Glomerular endothelial cell (primary cell): Measurements from ENCODE around the gene ARSG. TPM values are rescaled to one million over a fixed set of nuclear protein-coding genes. Genes with fewer than 3 reads are reported as not detected.

ENCODE experiments used
- DNase-seq: peaks from one replicate; pipeline ENCODE4 v3.0.0-alpha.2; 2011; ENCODE audit warnings: low read depth, low spot score; ENCODE audit errors: extremely low read depth
- total RNA-seq: library from RNA; depleted of rRNA; stranded (reverse); fragments of >200 nt; gene quantifications from 2 replicates; pipeline ENCODE4 v1.2.3, GENCODE V29; 2015

ARSG gene
- total RNA-seq, 1 donor from 2014 or later: 6.1 TPM

DNA sequence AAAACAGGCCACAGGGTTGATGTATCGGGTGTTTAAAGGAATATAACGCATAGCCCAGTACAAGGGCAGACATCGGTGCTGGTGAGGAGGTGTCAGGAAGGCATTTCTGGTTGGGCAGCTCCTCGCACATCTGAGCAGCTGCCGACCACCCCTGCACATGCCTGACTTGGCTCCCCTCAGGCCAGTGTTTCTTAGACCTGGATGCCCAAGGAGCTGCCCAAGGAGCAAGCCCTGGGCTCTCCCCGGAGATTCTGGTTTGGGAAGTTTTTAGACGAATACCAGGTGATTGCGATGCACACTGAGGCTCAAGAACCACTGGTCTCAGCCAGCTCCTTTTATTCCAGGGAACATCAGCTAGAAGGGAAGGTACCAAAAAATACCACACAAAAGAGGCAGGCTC lies 154.4 kb downstream of the ARSG start:
- no peak for DNase-seq

DNA sequence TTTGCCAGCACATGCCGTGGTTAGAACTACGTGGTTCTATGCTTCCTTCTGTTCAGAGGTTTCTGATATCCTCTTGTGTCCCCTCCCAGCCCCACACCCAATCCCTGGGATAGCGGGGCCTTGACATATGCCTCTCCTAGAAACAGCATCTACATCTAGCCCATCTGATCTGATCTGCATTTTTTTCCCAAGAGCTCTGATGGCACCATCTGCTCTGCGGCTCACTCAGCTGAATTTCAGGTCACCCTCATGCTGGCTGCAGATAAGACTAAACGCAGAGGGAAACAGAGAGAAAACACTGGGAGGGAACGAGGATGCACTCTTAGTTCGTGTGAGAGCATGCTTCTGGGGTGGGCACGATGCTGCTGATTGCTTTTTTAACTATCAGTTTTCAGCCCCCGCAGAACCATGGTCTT lies 155.3 kb downstream of the ARSG start:
- no peak for DNase-seq

DNA sequence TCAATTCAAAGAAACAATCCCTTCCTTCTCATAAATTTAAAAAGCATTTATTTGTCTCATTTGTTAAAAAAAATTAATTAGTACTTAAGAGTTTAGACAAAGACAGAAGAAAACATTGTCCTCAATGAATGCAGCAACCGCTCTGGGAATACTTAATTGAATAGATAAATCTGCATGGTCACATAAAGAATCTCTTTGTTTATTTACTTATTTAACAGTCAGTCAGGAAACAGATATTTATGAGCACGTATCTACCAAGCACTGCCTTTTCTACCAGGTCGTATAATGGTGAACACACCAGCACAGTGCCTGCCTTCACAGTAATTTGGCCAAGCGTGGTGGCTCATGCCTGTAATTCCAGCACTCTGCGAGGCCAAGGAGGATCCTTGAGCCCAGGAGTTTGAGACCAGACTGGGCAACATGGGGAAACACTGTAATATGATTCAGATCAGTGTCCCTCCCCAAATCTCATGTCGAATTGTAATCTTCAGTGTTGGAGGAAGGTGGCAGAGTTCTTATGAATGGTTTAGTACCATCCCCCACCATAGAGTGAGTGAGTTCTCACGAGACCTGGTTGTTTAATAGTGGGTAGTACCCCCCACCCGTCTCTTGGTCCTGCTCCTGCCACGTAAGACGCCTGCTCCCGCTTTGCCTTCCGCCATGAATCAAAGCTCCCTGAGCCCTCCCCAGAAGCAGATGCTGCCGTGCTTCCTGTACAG lies 157.9 kb downstream of the ARSG start:
- no peak for DNase-seq

DNA sequence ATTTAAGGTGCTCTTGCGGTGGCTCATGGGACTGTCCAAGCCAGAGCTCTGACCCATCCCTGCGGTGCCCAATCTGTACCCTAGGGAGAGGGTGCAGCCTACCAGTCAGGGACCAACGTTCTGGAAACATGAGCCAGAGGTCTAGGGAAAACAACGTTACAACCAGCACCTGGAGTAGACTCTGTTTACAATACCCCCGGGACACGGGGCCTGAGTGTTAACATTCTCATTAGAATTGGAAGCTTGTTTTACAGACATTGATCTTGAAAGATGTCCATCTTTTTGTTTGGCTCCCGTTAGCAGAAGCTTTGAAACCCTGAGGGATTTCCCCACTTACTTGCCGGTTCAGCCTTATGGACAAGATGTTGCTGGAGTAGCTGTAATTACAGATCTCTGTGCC lies 159.1 kb downstream of the ARSG start:
- DNase-seq: no peak

DNA sequence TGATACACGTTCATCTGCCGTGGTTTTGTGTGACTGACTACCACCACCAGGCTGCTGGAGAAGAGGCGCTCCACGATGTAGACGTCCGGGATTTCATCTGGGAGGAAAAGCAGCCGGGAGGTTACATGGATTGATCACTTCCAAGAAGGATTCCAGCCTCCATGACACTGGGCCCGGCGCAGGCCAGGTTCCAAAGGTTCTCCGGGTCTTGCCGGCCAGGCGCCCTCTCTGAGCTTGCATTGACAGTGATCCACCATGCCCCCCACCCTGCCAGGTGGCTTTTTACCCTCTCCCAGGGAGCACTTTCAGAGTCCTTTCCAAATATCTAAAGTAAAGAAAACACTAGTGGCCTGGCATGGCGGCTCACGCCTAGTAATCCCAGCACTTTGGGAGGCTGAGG lies 159.5 kb downstream of the ARSG start:
- no peak for DNase-seq

DNA sequence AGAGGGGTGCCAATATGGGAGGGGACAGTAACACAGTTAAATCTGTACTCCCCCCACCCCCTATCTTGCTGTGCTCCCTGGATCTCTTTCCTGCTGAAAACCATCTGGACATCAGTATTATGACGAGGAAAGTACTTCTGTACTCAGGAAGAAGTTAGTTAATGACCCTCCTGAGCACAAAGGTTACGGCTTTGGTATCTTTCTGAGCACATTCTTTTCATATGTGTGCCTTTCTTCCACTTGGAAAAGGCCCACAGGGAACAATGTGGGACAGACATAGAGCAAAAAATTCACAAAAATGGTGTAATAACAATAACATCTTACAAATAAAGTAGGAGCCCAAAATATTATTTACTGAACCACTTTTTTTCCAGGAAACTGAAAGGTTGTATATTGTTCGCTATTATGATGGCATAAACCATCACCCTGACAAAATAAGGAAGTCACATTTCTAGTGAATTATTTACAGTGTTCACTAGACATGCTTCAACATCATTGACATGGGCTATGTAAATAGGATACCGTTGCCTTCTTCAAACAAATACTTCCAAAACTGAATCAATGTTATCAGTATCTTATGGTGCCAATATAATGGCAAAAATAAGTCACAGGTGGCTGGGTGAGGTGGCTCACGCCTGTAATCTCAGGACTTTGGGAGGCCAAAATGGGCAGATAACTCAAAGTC lies 160.5 kb downstream of the ARSG start:
- no peak for DNase-seq

DNA sequence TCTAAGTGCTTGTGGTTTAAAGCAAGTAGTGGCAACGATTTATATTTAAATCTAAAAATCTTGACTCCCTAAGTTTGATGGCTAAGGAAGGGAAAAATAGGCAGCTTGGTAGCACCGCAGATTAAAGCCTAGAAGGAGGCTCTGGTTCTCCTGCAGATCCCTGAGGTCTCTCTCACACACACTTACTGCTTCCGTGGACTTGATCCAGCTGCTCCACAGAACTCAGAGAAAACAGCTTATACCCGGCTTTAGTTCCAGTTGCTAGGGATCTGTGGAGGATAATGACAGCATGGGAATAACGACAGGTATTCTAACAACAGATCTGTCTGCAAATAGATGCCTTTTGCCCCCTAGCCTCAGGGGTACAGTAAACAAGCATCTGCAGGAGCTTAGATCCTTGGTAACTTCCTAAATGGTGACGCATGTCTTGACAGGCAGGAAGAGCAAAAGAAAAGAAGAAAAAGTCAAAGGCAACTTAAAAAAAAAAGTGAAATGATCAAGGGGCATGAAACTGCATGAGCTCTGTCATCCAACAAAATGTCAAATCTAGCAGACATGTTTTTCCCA lies 161.5 kb downstream of the ARSG start:
- DNase-seq: no peak

DNA sequence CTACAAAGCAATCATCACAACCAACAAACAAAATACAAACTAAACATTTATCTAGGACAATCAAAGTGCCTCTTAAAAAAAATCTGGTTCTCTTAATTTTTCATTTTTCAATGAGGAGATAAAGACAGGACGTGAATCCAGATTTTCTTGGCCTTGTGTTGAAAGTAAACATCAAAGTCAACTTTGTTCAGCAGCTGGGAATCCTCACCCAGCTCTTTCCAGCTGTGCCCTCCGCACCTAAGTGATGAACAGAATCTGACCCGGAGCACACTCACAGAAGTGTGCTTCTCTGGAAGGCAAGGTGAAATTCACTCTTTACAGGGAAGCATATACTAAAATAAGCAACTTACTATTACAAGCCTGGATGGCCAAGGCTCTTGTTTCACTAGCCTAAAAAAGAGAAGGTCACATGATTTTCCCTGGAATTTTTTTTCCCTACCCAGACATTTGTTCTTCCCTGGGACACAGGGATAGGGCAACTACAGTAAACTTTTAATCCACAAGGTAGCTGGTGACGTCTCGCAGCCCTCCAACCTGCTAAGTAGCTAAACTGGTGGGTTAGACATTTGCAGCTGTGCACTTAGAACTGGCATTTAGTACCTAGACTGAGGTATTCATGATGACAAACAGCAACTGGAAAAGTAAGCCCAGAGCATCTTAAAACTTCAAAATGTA lies 162.8 kb downstream of the ARSG start:
- no peak for DNase-seq

DNA sequence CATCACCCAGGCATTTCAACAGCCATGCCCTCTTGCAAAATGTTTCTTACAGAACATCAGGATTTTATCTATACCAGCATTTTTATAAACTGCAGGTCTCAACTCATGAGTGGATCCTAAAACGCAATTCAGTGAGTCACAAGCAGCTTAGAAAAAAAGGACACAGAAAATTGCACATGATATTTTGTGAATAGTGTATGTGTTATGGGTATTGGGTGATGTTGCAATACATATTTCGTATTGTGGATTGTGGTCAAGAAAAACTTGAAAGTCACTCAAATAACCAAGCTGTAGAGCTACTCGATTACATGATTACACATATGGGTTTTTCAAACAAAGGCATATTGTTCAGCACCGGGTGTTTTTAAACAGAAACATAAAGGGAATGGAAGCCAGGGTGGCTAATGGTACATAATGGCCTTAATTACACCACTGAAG lies 164.6 kb downstream of the ARSG start:
- no peak for DNase-seq

DNA sequence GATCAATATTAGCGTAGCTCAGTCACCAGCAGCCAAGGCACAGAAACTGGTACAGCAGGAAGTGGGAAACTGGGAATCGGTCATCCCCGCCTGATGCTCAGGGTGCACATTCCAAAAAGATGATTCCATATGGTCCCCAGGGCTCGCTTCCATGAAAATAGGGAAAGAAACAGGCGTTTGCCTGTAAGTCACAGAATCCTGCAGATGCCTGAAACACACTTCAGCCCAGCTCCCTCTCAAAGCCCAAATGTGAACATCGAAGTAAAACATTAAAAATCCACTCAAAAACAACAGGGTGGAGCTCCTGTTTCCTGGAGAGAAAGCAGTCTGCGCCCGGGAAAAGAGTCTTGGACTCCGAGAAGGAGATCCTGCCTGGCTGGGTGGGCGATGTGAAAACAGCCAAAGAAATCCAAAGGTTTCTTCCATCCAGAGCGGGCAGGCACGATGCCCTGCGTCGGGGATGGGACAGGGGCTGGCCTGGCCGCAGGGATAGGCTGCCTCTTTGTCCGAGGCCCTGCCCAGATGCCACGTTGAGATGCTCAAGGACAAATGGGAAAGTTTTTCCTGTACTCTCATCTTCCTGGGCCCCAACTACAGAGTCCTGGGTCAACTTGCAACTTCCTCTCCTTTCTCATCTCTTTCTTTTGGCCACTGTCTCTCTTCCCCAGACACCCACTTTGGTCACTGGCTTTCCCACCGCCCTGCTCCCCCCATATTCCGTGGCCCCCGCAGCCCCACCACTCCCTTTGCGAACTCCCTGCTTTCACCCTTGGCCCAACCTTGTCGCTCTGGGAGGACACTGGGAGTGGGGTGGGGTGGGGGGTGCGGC lies 165.3 kb downstream of the ARSG start:
- no peak for DNase-seq

DNA sequence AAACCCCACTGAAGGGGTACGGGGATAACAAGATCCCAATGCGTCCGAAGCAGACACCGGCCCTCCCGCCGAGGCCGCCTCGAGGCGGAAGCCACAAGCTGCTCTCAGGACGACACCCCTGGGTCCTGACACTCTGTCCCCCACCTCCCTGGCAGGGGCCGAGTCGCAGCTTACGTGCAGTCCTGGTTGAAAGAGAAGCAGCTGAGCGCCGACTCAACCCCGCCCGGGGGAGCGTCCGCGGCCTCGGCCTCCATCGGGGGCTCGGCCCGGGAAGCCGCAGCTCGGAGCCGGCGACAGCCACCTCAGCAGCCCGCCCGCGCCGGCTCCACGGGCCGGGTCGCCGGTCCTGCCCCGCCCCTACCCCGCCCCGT lies 165.9 kb downstream of the ARSG start, which contains the start of gene WIPI1:
TSS of gene WIPI1 (minus strand) at position 329 of the 371 bp plus-strand sequence. CDS start at position 254, 75 bp downstream.
- DNase-seq: no peak

DNA sequence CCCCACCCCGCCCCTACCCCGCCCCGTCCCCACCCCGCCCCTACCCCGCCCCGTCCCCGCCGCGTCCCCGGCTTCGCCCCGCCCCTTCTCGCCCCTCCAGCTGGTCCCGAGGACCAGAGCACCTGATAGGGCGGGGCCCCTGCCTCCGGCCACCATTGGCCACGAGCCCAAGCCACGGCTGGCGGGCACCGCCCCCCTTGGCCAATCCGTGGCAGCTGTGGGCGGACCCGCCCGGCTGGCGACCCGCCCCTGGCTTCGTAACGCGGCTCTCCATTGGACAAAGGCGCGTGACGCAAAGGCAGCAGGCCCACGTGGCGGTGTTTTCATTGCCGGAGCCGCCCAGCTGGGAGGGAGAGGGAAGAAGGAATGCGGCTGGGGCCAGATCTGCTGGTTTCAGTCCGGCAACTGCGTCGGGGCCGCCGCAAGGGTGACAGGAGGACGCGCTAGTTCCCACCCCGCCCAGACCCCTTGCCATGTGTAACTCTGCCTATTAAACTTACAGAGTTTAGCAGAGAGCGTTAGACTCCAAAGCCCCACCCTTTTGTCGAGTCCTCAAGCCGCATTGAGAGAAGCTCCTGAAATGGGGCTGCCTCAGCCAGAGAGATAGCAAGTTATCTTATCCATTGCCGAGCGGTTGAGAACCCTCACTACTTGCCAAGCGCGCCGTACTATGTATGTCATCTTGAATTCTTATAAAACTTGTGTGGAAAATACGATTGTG lies 166.4 kb downstream of the ARSG start:
- peak; percentile 69 for DNase-seq

DNA sequence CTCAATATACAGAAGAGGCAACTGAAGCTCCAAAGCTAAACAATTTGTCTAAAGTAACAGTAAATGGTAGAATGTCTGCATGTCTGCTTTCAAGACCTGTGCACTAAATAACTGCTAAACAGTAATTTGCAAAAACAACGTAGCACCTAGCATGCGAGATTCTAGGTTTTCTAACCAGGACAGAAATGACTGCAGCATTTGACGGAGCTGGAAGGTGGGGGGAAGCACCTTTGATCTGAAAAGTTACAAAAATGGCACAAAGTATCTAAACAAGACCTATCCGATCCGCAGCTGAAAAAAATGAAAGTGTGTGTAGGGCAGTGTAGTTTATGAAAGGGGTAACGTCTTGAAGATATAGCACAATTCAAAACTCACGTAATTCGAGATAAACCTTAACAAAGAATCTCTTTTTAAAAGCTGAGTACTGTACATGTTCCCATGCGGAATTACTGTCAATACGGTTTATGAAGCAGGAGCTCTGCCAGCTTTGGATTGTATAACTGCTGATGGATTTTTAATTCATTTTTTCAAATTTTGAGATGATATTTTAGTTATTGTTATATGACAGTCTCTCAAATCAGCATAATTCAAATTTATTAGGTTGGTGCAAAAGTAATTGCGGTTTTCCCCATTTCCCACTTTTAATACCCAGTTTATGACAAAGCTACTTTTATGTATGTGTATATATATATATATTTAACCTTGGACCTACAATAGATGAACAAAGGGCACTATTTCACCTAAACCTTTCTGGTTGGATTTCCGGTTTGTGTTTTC lies 167.2 kb downstream of the ARSG start:
- no peak for DNase-seq

DNA sequence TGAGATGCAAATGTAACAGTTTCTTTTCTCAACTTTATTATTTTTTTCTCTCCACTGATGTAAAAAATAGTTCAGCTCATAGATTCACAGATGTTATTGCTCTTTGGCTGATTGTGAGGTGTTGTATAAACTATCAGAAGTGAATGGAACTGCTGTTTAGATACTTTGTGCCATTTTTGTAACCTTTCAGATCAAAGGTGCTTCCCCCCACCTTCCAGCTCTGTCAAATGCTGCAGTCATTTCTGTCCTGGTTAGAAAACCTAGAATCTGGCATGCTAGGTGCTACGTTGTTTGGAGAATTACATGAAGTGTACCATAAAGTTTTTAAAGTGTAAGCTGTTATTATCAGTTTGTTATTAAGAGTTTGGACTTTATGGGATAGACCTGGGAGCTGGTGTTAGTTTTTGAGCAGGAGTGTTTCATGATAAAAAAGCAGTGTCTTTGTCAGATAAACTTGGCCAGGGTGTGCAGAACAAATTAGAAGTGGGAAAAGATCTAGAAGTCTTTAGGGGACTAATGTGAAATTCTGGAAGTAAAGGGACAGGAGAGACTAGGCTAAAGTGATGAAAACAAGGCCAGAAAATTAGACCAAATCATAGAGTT lies 167.8 kb downstream of the ARSG start:
- no peak for DNase-seq

DNA sequence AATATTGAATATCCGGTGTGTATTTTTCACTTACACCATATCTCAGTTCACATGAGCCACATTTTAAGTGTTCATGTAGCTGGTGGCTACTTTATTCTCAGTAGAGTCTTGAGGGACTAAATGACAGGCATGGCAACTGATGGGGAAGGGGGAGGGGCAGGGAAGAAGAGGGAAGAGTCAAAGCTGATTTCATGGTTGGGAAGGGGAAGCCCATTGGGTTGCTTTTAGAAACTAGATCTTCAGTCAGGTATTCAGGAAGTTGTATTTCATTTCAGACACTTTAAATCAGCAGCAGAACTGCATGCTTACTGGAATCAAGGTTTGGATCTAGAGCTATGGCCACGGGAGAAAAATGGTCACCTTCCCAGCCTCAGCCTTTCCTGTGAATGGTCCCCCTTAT lies 168.9 kb downstream of the ARSG start:
- no peak for DNase-seq

DNA sequence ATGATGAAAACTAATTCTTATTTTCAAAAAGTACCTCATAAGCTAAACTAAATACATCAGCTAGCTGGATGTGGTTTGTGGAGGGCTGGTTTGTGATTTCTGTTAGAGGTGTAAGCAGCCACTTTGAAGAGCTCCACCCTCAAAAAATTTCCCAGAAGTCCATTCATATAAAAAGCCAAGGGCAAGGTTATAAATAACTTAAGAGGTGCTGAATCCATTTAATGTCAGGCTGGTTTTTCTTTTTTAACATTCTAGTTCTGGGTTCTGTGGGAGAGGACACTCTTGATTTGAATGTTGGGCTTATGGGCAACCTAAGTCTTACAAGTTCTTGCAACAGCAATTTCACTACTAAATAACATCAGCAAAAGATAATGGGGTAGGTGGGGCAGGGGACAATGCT lies 169.4 kb downstream of the ARSG start:
- no peak for DNase-seq

DNA sequence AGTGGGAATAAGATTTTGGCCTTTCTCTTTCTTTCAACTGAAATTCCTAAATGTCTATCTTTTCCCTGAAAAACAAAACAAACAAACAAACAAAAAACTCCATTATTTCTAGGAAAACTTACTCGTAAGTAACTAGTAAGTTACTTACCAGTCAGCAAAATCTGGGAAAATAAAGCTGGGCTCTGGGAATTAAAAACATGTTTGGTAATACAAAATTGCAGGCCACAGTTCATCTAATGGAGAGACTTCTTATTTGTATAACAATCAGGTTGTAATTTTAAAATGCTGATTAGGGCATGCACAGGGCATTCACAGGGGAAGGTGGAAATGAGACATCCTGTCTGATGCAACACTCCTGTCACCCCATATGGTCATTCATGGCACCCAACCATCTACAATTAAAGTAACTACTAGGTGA lies 169.8 kb downstream of the ARSG start:
- no peak for DNase-seq

DNA sequence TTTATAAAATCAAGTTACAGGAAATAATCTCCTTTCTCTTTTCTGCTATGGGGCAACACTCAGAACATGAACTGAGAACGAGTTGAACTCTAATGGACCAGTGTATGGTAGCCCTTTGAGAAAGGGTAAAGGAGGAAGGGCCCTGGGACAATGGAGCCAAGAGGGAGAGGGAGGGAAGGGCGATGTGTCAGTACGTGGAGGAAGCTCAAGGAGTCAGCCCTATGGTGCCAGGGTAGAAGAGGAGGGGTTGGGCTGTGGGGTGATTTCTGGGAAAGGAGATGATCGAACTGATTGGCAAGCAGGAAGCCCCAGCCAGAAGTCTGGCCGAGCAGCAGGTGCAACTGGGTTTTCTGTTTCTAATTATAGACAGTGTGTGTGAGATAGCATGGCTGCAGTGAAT lies 170.3 kb downstream of the ARSG start:
- DNase-seq: no peak
